ENCODE results near the gene RHOF. TPM values are rescaled to one million over a fixed set of nuclear protein-coding genes. Genes with fewer than 3 reads are reported as not detected.

RHOF gene
- polyA plus RNA-seq, 1 of the 3 experiments (the other 2 are of a cell fraction), result 5.0 TPM

DNA sequence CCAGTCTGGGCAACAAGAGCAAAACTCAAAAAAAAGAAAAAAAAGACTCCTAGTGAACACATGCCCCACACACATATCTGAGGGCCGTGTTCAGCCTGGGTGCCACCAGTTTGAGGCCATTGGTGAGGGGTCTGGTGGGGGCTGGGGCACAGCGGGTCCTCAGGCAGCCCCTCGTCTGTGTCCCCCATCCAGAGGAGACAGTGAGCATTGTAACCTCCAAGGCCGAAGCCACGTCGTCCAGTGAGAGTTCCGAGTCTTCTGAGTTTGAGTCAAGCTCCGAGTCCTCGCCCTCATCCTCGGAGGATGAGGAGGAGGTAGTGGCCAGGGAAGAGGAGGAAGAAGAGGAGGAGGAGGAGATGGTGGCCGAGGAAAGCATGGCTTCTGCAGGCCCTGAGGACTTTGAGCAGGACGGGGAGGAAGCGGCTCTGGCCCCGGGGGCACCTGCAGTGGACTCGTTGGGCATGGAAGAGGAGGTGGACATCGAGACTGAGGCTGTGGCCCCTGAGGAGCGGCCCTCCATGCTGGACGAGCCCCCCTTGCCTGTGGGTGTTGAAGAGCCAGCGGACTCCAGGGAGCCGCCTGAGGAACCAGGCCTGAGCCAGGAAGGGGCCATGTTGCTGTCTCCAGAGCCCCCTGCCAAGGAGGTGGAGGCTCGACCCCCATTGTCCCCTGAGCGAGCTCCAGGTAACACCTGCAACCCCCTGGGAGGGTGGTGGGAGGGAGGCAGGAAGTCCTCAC lies 25.9 kb upstream of the RHOF start:
- Histone ChIP-seq H2AFZ (ENCODE audit: low read depth) (no peak overlapping the region), H3K4me2 (no peak overlapping the region), H3K36me3 (replicated peaks in 1 of 2; ENCODE audit: control insufficient read depth in 1 of 2, insufficient read depth in 2 of 2, low read length in 1 of 2) (peaks cover 50 to 57% of the 10 kb centered on the region in 2 experiments), H3K4me1 (ENCODE audit: control insufficient read depth in 1 of 2, insufficient read depth in 2 of 2, low read depth in 1 of 2, low read length in 1 of 2) (no peaks in the 10 kb centered on the region; a peak in 1 of 4 replicates), H3K27ac (ENCODE audit: low read depth in 2 of 2, low read length in 1 of 2) (no peak overlapping the region), H3K9ac (no peak overlapping the region), H3K79me2 (ENCODE audit: insufficient read depth) (peaks cover 19% of the 10 kb centered on the region), H3K9me2 (no peaks in the 10 kb centered on the region), H4K20me1 (ENCODE audit: insufficient read depth) (0 out of 2 replicates have a peak, but pooled peaks cover 3% of the 10 kb centered on the region), H3F3A (replicated peaks; ENCODE audit: insufficient read depth) (no peaks in the 10 kb centered on the region), H3K9me3 (no peaks in the 10 kb centered on the region), H3K27me3 (ENCODE audit: insufficient read depth) (no peaks in the 10 kb centered on the region), H3K4me3 (ENCODE audit: low read depth in 2 of 2, low read length in 1 of 2) (no peak overlapping the region)
- WGBS (ENCODE audit: low lambda C conversion rate), result 95% methylated on average over 17 of the region's 22 CpGs
- POLR2A ChIA-PET, result no interaction called here
- CTCF ChIA-PET, result interaction anchor here (11.0 kb wide), 1 partner anchor 25 kb away, joined by 92 read pairs; the partner anchor contains the start of gene RHOF
- no peak for DNase-seq
- TF ChIP-seq YY1 (IDR thresholded peaks at IDR 0.05; ENCODE audit: low read depth) (no peak), FOXJ3 (CRISPR knock-in tag; IDR thresholded peaks at IDR 0.05) (no peak), TEAD4 (IDR thresholded peaks at IDR 0.05; ENCODE audit: borderline replicate concordance, insufficient read depth) (no peak), EP300 (IDR thresholded peaks at IDR 0.05; ENCODE audit: borderline replicate concordance in 1 of 2, low read depth in 1 of 2, low read length in 1 of 2) (no peak), SMC3 (IDR thresholded peaks at IDR 0.05; ENCODE audit: low read depth, low read length) (no peak), NRF1 (IDR thresholded peaks at IDR 0.05; ENCODE audit: low read depth, low read length) (no peak), NFIC (IDR thresholded peaks at IDR 0.05; ENCODE audit: borderline replicate concordance) (no peak), ELF1 (IDR thresholded peaks at IDR 0.05) (no peak), RAD21 (IDR thresholded peaks at IDR 0.05; ENCODE audit: low read length) (no peak), FOSL2 (IDR thresholded peaks at IDR 0.05; ENCODE audit: borderline replicate concordance, low read depth) (no peak), CHD2 (IDR thresholded peaks at IDR 0.05; ENCODE audit: low read length, partially characterized antibody) (no peak), EZH2phosphoT487 (IDR thresholded peaks at IDR 0.05; ENCODE audit: borderline replicate concordance, low read depth) (no peak), GATA2 (CRISPR knock-in tag; IDR thresholded peaks at IDR 0.05) (no peak)
- TF ChIP-seq, protein P1, sequence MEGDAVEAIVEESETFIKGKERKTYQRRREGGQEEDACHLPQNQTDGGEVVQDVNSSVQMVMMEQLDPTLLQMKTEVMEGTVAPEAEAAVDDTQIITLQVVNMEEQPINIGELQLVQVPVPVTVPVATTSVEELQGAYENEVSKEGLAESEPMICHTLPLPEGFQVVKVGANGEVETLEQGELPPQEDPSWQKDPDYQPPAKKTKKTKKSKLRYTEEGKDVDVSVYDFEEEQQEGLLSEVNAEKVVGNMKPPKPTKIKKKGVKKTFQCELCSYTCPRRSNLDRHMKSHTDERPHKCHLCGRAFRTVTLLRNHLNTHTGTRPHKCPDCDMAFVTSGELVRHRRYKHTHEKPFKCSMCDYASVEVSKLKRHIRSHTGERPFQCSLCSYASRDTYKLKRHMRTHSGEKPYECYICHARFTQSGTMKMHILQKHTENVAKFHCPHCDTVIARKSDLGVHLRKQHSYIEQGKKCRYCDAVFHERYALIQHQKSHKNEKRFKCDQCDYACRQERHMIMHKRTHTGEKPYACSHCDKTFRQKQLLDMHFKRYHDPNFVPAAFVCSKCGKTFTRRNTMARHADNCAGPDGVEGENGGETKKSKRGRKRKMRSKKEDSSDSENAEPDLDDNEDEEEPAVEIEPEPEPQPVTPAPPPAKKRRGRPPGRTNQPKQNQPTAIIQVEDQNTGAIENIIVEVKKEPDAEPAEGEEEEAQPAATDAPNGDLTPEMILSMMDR (IDR thresholded peaks at IDR 0.05), result no peak

DNA sequence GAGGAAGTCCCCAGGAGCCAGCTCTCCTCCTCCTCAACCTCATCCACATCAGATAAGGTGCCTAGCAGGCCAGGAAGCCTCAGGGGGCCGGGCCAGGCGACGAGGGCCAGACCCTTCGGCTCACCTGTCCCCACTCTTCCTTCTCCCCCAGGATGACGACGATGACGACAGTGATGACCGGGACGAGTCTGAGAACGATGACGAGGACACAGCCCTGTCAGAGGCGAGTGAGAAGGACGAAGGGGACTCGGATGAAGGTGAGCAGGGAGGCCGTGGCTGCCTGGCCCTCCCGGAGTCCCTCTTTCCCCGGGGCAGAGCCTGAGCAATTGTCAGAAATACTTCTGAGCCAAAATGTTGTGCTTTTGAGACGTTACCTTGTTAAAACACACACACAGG lies 24.2 kb upstream of the RHOF start:
- no peaks in the 10 kb centered on the region for H3F3A ChIP-seq (replicated peaks; ENCODE audit: insufficient read depth)
- H2AFZ ChIP-seq (ENCODE audit: low read depth), result no peak overlapping the region
- DNase-seq, result no peak
- H3K4me1 ChIP-seq (ENCODE audit: control insufficient read depth in 1 of 2, insufficient read depth in 2 of 2, low read depth in 1 of 2, low read length in 1 of 2), result peaks cover 5 to 6% of the 10 kb centered on the region in 2 experiments; a peak in 2 of 4 replicates
- H3K79me2 ChIP-seq (ENCODE audit: insufficient read depth), result peaks cover 34% of the 10 kb centered on the region
- 96% methylated on average over 18 of the region's 18 CpGs for WGBS (ENCODE audit: low lambda C conversion rate)
- ChIA-PET POLR2A (no interaction called here), CTCF (interaction anchor here (18.3 kb wide), 1 partner anchor 23 kb away, joined by 675 read pairs; the partner anchor contains the start of gene RHOF)
- no peaks in the 10 kb centered on the region for H3K9me2 ChIP-seq
- H3K9ac ChIP-seq, result no peak overlapping the region
- H3K9me3 ChIP-seq, result no peaks in the 10 kb centered on the region
- no peaks in the 10 kb centered on the region for H3K27me3 ChIP-seq (ENCODE audit: insufficient read depth)
- no peak overlapping the region for H3K4me2 ChIP-seq
- no peak overlapping the region for H3K4me3 ChIP-seq (ENCODE audit: low read depth in 2 of 2, low read length in 1 of 2)
- peaks cover 49 to 55% of the 10 kb centered on the region in 2 experiments for H3K36me3 ChIP-seq (replicated peaks in 1 of 2; ENCODE audit: control insufficient read depth in 1 of 2, insufficient read depth in 2 of 2, low read length in 1 of 2)
- H4K20me1 ChIP-seq (ENCODE audit: insufficient read depth), result peaks cover 16% of the 10 kb centered on the region
- no peak overlapping the region for H3K27ac ChIP-seq (ENCODE audit: low read depth in 2 of 2, low read length in 1 of 2)
- no peak for TF ChIP-seq SMC3 (IDR thresholded peaks at IDR 0.05; ENCODE audit: low read depth, low read length)
- TF ChIP-seq, protein P2, sequence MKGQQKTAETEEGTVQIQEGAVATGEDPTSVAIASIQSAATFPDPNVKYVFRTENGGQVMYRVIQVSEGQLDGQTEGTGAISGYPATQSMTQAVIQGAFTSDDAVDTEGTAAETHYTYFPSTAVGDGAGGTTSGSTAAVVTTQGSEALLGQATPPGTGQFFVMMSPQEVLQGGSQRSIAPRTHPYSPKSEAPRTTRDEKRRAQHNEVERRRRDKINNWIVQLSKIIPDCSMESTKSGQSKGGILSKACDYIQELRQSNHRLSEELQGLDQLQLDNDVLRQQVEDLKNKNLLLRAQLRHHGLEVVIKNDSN (IDR thresholded peaks at IDR 0.05; ENCODE audit: borderline replicate concordance, low read depth), result no peak
- TF ChIP-seq TCF12 (IDR thresholded peaks at IDR 0.05), result no peak
- no peak for TF ChIP-seq RXRA (IDR thresholded peaks at IDR 0.05; ENCODE audit: borderline replicate concordance, low read depth)
- TF ChIP-seq FOXJ3 (CRISPR knock-in tag; IDR thresholded peaks at IDR 0.05), result no peak
- no peak for TF ChIP-seq ELF1 (IDR thresholded peaks at IDR 0.05)
- TF ChIP-seq GABPA (IDR thresholded peaks at IDR 0.05; ENCODE audit: low read depth), result no peak
- TF ChIP-seq MEF2A (IDR thresholded peaks at IDR 0.05; ENCODE audit: borderline replicate concordance, low read depth), result no peak
- TF ChIP-seq EP300 (IDR thresholded peaks at IDR 0.05; ENCODE audit: borderline replicate concordance in 1 of 2, low read depth in 1 of 2, low read length in 1 of 2), result no peak
- TF ChIP-seq EZH2phosphoT487 (IDR thresholded peaks at IDR 0.05; ENCODE audit: borderline replicate concordance, low read depth), result no peak
- TF ChIP-seq, protein P3, sequence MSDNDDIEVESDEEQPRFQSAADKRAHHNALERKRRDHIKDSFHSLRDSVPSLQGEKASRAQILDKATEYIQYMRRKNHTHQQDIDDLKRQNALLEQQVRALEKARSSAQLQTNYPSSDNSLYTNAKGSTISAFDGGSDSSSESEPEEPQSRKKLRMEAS (IDR thresholded peaks at IDR 0.05; ENCODE audit: low read depth), result no peak
- no peak for TF ChIP-seq TAF1 (IDR thresholded peaks at IDR 0.05; ENCODE audit: borderline replicate concordance, low read depth, low read length)
- no peak for TF ChIP-seq RAD21 (IDR thresholded peaks at IDR 0.05; ENCODE audit: low read length)
- no peak for TF ChIP-seq TEAD4 (IDR thresholded peaks at IDR 0.05; ENCODE audit: borderline replicate concordance, insufficient read depth)
- TF ChIP-seq YY1 (IDR thresholded peaks at IDR 0.05; ENCODE audit: low read depth), result no peak
- no peak for TF ChIP-seq FOSL2 (IDR thresholded peaks at IDR 0.05; ENCODE audit: borderline replicate concordance, low read depth)
- TF ChIP-seq JUND (IDR thresholded peaks at IDR 0.05), result no peak
- TF ChIP-seq RFX5 (IDR thresholded peaks at IDR 0.05; ENCODE audit: low read length), result no peak

Data from SK-N-SH (cell line).